Large intestine (tissue), 3 donors: Measurements from ENCODE around the gene CSKMT. TPM values are rescaled to one million over a fixed set of nuclear protein-coding genes. Genes with fewer than 3 reads are reported as not detected.
A peak's percentile ranks its signal among the peaks of the same experiment; 100 is the strongest.
"Not testable (repeated sequence)": the region's sequence is repeated elsewhere in the genome, so short reads cannot be mapped to it uniquely, and the experiment has no call there.

Source experiments
- DNase-seq, 2 donors: peaks; one replicate each; pipeline versions ENCODE4 v3.0.0 to v3.0.0-alpha.2; 2013
- H3K27ac ChIP-seq: one replicate; pipeline ENCODE4 v1.5.1; 2013; ENCODE audit warnings: low read length
- H3K27me3 ChIP-seq: 2 replicates; pipeline ENCODE4 v1.6.1; 2013; ENCODE audit warnings: low read length; ENCODE audit not compliant: control insufficient read depth, insufficient read depth
- H3K36me3 ChIP-seq: 2 replicates; pipeline ENCODE4 v1.6.1; 2013; ENCODE audit warnings: low read length; ENCODE audit not compliant: control insufficient read depth, insufficient read depth
- H3K4me1 ChIP-seq: one replicate; pipeline ENCODE4 v1.6.1; 2013; ENCODE audit warnings: low read length; ENCODE audit not compliant: control insufficient read depth, insufficient read depth
- H3K4me3 ChIP-seq: one replicate; pipeline ENCODE4 v1.5.1; 2013; ENCODE audit warnings: low read length
- H3K9me3 ChIP-seq: one replicate; pipeline ENCODE4 v1.6.1; 2013; ENCODE audit warnings: mild to moderate bottlenecking, low read depth, low read length, moderate library complexity; ENCODE audit not compliant: control insufficient read depth
- WGBS: methylation state at CpG from one replicate; pipeline ENCODE4 v1.1.5; 2013; ENCODE audit warnings: low lambda C conversion rate; ENCODE audit not compliant: insufficient coverage; 5-methylcytosine and 5-hydroxymethylcytosine counted together
- polyA plus RNA-seq: library from polyadenylated mRNA; unstranded; fragments of 120-200 nt; gene quantifications from one replicate; pipeline ENCODE4 v1.2.1, GENCODE V29; 2013

CSKMT gene
- polyA plus RNA-seq, 1 donor = 8.7 TPM

GRCh38 chr11:62688491-62688890 is 23.4 kb downstream of the CSKMT start:
- Histone ChIP-seq H3K4me1 (no peaks in the 10 kb centered on the region), H3K9me3 (peaks cover 4% of the 10 kb centered on the region), H3K27me3 (peaks cover 15% of the 10 kb centered on the region), H3K4me3 (peak overlapping the region; percentile 34), H3K27ac (no peak overlapping the region), H3K36me3 (peaks cover 35% of the 10 kb centered on the region)
- WGBS = no CpG with 5 or more reads among the region's 1 CpG
- DNase-seq = no peak

GRCh38 chr11:62689421-62690183 is 24.5 kb downstream of the CSKMT start, which contains the start of gene LRRN4CL:
TSS of gene LRRN4CL (minus strand) at chr11:62689530. CDS start at chr11:62688508, 1,022 bp downstream.
- no CpG with 5 or more reads among the region's 11 CpGs for WGBS
- Histone ChIP-seq H3K9me3 (peaks cover 4% of the 10 kb centered on the region), H3K27me3 (peaks cover 15% of the 10 kb centered on the region), H3K4me3 (peak within 1 kb of the TSS; percentile 34), H3K36me3 (peaks cover 40% of the 10 kb centered on the region), H3K4me1 (no peaks in the 10 kb centered on the region), H3K27ac (peak within 1 kb of the TSS; percentile 67)
- peak in 1 of 2 donors; percentile 46 for DNase-seq

GRCh38 chr11:62693624-62694023 is 28.5 kb downstream of the CSKMT start:
- no CpG with 5 or more reads among the region's 4 CpGs for WGBS
- H3K27ac ChIP-seq, H3K4me1 ChIP-seq, H3K4me3 ChIP-seq, H3K9me3 ChIP-seq, DNase-seq, H3K27me3 ChIP-seq: not testable (repeated sequence)
- peaks cover 40% of the 10 kb centered on the region for H3K36me3 ChIP-seq

GRCh38 chr11:62694455-62695167 is 29.5 kb downstream of the CSKMT start:
- Histone ChIP-seq H3K27me3 (no peaks in the 10 kb centered on the region), H3K9me3 (no peaks in the 10 kb centered on the region), H3K4me1 (no peaks in the 10 kb centered on the region), H3K36me3 (peaks cover 40% of the 10 kb centered on the region), H3K27ac (no peak overlapping the region), H3K4me3 (no peak overlapping the region)
- peak in 1 of 2 donors; percentile 49 for DNase-seq
- no CpG with 5 or more reads among the region's 14 CpGs for WGBS

- no peaks in the 10 kb centered on the region for H3K27me3 ChIP-seq
- H3K27ac ChIP-seq = no peak overlapping the region
- H3K4me1 ChIP-seq = peaks cover 19% of the 10 kb centered on the region
- WGBS = no CpG with 5 or more reads among the region's 11 CpGs
- H3K36me3 ChIP-seq = peaks cover 11% of the 10 kb centered on the region
- DNase-seq = no peak
- H3K9me3 ChIP-seq = no peaks in the 10 kb centered on the region
- H3K4me3 ChIP-seq = no peak overlapping the region
These were observed 37.1 kb downstream of the CSKMT start for GRCh38 chr11:62702246-62702645.

- not testable (repeated sequence) for H3K27ac ChIP-seq, H3K9me3 ChIP-seq, DNase-seq, H3K27me3 ChIP-seq, H3K4me3 ChIP-seq
- Histone ChIP-seq H3K36me3 (peaks cover 13% of the 10 kb centered on the region), H3K4me1 (peaks cover 35% of the 10 kb centered on the region)
- no CpG with 5 or more reads among the region's 4 CpGs for WGBS
These were observed 38.8 kb downstream of the CSKMT start for GRCh38 chr11:62703921-62704320.

GRCh38 chr11:62705413-62705812 is 40.3 kb downstream of the CSKMT start:
- Histone ChIP-seq H3K4me3 (peak overlapping the region; percentile 90), H3K9me3 (no peaks in the 10 kb centered on the region), H3K27me3 (no peaks in the 10 kb centered on the region), H3K27ac (peak overlapping the region; percentile 81), H3K36me3 (peaks cover 17% of the 10 kb centered on the region), H3K4me1 (peaks cover 42% of the 10 kb centered on the region)
- WGBS = no CpG with 5 or more reads among the region's 7 CpGs
- peak in 1 of 2 donors; percentile 37 for DNase-seq

GRCh38 chr11:62705880-62706849 is 41.1 kb downstream of the CSKMT start:
- H3K4me3 ChIP-seq = peak overlapping the region; percentile 90
- peaks cover 20% of the 10 kb centered on the region for H3K36me3 ChIP-seq
- peak overlapping the region; percentile 81 for H3K27ac ChIP-seq
- no peaks in the 10 kb centered on the region for H3K9me3 ChIP-seq
- 0% methylated on average over 2 of the region's 73 CpGs for WGBS
- peaks cover 44% of the 10 kb centered on the region for H3K4me1 ChIP-seq
- DNase-seq = peak; percentile 90 to 92
- no peaks in the 10 kb centered on the region for H3K27me3 ChIP-seq

- no CpG with 5 or more reads among the region's 8 CpGs for WGBS
- no peaks in the 10 kb centered on the region for H3K9me3 ChIP-seq
- H3K27me3 ChIP-seq = no peaks in the 10 kb centered on the region
- H3K4me3 ChIP-seq = peak overlapping the region; percentile 55
- no peak for DNase-seq
- peaks cover 49% of the 10 kb centered on the region for H3K4me1 ChIP-seq
- H3K36me3 ChIP-seq = peaks cover 20% of the 10 kb centered on the region
- H3K27ac ChIP-seq = peak overlapping the region; percentile 74
These were observed 41.7 kb downstream of the CSKMT start for GRCh38 chr11:62706850-62707247.
